ENCODE data around the gene STRIP1.

STRIP1 gene

DNA sequence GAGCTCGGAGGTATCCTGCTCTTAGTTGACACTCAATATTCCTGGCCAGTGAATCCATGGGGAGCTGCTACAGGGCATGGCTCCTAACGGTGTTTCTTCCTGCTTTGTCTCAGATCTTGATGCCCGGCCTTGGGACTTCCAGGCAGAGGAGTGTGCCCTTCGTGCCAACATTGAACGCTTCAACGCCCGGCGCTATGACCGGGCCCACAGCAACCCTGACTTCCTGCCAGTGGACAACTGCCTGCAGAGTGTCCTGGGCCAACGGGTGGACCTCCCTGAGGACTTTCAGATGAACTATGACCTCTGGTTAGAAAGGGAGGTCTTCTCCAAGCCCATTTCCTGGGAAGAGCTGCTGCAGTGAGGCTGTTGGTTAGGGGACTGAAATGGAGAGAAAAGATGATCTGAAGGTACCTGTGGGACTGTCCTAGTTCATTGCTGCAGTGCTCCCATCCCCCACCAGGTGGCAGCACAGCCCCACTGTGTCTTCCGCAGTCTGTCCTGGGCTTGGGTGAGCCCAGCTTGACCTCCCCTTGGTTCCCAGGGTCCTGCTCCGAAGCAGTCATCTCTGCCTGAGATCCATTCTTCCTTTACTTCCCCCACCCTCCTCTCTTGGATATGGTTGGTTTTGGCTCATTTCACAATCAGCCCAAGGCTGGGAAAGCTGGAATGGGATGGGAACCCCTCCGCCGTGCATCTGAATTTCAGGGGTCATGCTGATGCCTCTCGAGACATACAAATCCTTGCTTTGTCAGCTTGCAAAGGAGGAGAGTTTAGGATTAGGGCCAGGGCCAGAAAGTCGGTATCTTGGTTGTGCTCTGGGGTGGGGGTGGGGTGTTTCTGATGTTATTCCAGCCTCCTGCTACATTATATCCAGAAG, 19.4 kb downstream of the STRIP1 start:
- peak; percentile 84 for DNase-seq (ENCODE audit: low spot score)

DNA sequence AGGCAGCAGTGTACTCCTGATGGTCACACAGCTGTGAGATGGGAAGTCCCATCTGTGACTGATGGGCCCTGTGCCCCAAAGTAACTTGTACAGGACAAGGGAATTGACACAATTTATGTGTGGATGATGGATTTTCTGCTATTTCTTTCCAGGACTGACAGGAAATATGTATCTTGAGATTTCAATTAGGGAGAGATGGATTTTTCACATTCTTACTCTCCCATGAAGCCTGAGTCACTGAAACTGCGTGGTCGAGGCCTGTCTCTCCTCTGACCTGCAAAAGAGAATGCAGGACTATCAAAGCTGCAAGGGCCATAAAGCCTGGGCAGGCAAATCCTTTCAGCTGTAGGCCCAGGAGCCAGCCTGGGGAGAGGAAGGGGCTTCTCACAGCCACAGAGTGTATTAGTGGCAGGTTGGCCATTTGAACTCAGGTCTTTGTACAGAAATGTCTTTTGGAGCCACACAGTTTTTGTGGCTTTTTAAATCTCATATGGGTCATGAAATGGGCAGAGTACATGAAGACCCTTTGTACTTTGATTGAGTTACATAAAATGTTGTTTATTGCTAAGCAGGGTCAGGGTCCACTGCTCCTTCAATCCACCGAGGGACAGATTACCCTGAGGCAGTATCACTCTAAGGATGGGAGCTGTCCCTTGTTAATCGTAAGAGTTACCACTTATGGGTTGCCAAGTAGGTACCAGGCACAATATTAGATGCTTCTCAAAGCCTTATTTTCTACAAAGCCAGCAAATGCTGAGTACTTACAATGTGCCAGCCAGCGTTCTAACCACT, 21.3 kb downstream of the STRIP1 start:
- no peak for DNase-seq (ENCODE audit: low spot score)

DNA sequence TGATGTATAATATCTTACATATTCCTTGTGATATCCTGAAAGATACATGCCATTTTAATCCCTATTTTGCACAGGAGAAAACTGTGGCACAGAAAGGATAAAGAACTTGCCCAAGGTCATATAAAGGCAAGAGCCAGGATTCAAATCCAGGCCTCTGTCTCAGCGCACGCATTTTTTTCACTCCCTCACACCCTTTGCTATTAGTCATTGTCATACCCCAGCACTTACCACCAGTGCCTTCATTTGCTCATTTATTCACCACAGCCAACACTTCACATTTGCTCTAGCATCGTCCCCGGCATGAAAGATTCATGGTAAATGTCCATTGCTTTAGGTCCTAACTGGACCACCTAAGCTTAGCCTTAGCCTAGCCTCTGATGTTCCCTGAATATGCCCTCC, 21.9 kb downstream of the STRIP1 start:
- no peak for DNase-seq (ENCODE audit: low spot score)

DNA sequence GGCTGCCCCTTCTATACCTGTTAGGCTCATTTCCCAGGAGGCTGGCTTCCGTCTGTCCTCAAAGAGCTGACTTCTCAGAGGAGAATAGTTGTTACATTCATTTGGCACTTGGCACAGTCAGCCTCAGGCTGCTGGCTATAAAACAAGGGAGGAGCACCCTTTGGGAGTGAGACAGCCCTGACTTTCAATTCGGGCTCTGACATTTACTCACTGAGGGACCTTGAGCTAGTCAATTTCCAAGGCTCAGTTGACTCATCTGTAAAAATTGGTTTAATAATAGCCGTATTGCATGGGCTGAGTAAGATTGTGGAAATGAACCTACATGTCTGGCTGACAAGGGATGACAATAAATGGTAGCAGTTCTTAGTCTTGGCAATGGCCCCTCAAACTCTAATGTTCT, 22.4 kb downstream of the STRIP1 start:
- DNase-seq (ENCODE audit: low spot score) = no peak

DNA sequence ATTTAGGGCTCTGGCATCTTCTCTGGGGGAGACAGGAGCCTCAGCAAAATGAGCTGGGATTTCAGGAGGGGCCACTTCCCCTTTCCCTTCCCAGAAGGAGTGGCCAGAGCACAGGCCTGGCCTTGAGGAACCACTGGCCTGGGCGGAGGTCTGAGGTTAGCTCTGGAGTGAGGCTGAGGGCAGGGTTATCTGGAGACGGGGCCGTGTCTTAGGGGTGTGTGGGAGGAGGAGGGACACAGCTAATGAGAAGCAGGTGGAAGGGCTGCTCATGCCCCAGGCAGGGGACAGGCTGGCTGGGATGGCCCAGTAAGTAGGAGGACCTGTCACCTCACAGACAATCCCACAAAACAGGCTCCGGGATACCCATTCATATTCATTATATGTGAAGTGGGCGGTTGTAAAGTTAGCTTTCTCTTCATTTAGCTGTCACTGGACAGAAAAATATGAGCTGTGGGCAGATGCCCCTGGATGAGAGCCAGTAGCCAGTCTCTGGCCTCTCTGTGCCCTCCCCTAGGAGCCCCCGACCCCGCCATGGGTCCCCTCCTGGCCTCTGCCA, 23.6 kb downstream of the STRIP1 start:
- no peak for DNase-seq (ENCODE audit: low spot score)

DNA sequence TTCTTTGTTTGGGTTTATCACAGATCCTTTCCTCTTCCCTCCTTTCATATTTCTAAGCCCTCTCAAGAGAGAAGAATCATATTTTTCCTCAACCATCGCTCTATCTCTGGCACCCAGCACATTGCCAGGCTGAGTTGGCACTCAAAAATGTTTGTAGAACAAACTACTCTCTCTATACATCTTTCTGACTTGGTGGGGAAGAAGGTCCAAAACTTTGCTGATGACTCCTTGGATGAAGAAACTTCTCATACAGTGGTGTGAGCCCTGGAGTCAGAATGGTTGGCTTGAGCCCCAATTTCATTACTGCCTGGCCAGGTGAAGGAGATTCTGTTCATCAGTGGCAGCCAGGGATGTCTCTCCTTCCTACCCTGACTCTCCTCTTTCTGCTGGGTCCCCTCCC, 24.2 kb downstream of the STRIP1 start:
- no peak for DNase-seq (ENCODE audit: low spot score)

DNA sequence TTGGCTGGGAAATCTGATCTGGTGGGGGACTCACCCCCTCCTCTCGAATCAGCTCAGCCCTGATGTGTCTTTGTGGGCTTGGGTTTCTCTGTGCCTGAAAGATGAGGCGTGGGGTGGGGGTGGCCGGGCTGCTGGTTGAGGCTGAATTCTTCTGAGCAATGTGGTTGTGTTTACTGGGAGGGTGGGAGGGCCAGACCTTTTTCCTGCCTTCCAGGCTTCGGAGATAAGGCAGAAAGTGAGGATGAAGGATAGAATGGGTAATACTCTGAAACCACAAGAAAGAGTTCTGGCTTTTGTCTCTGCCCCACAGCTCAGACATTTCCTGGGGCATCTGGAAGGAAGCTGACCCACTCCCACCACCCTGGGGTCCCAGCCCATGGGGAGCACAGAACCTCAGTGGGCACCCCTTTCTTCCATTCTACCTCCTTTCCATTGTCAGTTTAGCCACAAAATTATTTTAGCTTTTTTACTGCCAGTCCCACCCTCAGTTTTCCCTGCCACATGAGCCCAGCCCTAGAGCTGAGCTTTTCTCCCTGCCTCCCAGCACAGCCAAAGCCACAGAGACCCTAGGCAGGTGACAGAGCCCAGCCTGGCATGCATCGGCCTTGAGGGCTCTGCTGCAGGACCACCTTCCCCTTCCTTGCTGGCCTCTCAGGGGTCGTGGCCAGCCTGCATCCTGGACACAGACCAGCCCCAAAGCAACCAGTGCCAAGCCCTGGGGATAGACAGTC, 24.9 kb downstream of the STRIP1 start:
- DNase-seq (ENCODE audit: low spot score) = no peak

DNA sequence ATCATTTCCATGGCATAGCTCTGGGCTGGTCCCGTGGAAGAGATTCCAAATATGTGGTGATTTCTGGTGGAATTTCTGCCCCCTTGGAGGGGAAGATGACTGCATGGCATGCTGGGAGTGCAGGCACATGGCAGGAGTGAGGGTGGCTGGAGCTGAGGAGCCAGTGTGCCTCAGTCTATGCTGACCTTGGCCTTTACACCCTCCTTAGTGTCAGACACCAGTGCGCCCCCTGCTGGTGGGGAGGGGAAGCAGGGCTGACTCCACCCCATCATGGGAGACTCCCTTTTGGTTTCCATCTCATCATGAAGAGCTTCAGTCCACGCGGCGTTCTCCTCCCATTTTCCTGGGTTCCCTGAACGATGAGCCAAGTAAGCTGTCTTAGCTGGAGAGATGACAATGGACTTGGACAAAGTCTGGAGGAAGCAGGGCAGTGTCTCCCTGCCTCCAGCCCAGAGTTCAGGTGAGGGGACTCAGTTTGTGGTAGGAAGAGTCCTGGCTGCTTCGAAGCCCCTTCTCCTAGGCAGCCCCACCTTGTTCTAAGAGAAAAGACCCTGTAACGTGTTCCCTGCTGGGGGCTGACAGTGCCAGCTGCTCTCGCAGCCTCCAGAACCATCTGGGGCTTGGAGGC, 25.7 kb downstream of the STRIP1 start:
- no peak for DNase-seq (ENCODE audit: low spot score)

DNA sequence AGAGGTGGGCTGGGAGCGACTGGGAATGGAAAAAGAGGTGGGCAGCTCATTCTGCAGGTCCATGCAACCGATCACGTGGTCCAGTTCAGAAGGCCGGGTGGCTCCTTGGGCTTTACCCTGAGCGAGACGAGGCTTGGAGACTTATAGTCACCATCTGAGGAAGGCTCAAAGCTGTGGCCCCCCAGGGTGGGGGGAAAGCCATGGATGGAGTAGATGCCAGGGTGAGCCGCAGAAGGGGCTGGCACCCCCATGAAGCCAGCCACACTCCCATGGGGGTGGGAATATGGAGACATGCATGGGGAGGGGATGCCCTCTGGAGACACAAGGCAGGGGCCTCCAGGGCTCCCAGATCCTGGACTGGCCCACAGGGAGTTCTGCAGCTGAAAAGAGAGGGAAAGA, 26.2 kb downstream of the STRIP1 start:
- DNase-seq (ENCODE audit: low spot score) = no peak

DNA sequence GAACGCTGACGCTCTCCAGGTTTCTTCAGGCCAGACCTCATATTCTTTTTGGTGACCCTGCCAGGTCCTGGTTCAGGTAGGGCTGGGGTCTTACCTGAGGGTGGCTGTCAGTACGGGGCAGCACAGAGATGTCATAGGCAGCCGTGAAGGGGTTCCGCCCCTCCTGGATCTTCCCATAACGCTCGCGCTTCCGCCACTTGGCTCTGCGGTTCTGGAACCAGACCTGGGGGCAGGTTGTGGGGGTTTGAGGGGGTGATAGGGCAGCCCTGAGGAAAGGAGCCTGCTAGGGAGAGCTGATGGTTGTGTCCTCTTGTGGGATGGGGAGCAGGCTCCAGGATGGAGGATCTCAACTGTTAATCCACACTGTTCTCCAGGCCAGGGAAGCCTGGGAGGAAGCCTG, 26.9 kb downstream of the STRIP1 start:
- no peak for DNase-seq (ENCODE audit: low spot score)

DNA sequence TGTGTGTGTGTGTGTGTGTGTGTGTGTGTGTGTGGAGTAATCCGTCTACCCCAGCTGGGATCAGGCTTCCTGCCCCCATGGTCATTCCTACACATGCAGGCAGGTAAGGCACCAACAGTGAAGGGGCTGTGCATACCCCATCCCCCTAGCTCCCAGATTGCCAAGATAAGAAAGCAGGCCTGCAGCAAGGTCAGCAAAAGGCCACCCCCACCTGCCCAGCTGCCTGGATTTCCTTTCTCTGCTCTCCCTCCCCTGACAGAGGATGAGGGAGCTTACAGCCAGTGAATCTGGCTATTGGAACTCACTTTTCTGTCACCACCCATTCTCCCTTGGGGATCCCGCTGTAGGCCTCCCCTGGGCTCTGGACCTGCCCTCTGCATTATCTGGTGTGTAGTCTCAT, 28.2 kb downstream of the STRIP1 start:
- no peak for DNase-seq (ENCODE audit: low spot score)

DNA sequence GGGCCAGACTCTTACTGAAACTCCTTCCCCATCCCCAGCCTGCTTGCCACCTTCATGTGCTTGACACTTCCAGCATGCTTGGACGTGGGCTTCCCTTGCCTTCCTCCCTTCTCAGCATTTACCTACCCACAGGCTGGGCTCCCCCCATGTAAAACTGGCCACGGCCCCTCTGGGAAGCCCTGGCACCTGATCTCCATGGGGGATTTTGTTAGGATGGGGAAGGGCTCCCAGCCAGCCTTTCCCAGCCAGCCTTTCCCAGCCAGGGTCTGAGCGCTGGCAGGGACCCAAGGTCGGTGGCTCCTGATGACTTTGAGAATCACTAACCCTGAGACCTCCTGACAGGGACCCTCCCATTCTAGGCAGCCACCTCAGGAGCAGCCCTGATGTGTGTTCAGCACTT, 29.4 kb downstream of the STRIP1 start:
- no peak for DNase-seq (ENCODE audit: low spot score)

DNA sequence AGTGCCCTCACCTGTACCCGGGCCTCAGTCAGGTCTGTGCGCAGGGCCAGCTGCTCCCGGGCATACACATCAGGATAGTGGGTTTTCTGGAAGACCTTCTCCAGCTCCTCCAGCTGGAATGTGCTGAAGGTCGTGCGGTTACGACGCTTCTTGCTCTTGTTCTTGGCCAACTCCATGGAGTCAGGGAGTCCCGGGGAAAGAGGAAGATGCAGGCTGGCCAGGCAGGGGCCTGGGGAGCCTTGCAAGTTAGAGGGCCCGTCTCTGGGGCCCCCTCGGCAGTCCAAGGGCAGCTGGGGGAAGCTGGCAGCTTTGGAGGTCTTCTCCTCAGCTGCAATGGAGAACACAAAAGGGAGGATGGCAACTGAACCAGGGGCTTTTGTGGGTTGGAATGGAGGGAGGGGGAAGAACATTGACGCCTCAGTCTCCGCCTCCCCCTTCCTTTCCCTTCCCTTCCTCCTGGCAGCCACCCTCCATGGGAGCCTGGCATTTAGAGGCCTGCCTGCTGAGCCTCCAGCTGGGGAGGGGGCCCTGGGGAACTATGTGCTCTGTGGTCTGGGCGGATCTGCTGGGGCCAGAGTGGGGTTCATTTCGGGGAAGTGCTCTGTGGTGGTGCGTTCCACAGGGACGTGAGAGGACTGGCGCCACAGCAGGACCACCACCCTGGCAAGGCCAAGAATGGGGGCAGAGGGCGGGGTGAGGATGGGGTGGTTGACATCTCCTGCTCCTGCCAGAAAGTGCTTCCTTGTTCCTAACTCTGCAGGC, 30.3 kb downstream of the STRIP1 start:
- DNase-seq (ENCODE audit: low spot score) = no peak

DNA sequence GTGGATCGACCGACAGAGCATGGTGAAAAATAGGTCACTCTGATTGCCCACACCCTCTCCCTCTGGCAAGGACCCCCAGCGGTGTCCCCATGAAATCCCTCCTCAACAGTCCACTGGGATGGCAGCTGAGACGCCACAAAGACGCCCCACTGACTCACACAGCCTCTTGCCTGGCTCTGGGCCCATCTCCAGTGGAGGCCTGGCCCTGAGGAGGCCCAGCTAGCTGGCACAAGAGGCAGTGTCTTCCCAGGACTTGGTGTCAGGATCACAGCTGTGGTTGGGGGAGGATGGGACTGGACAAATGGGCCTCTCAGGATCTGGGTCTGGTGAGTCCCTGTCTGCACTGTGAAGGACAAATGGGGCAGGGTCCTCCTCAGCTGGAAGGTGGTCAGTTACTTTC, 31.4 kb downstream of the STRIP1 start:
- DNase-seq (ENCODE audit: low spot score) = no peak

DNA sequence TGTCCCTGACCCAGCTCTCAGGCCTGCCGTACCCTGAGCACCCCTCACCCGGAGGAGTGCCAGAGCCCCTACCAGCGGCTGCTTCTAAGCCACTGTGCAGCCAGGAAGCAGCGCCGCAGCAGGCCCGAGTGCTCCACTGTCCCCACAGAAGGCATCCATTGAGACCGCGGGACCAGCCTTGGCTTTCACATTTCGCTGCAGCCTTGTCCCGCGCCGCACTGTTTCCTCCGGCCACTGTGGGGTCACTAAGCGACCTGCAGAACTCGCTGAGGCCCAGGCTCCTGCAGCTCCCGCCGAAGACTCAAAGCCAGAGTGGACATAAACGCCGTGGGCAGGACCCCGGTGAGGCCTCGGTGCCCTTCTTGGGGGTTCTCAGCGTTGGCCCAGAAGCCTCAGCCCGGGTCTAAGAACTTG, 33.1 kb downstream of the STRIP1 start:
- peak; percentile 63 for DNase-seq (ENCODE audit: low spot score)

DNA sequence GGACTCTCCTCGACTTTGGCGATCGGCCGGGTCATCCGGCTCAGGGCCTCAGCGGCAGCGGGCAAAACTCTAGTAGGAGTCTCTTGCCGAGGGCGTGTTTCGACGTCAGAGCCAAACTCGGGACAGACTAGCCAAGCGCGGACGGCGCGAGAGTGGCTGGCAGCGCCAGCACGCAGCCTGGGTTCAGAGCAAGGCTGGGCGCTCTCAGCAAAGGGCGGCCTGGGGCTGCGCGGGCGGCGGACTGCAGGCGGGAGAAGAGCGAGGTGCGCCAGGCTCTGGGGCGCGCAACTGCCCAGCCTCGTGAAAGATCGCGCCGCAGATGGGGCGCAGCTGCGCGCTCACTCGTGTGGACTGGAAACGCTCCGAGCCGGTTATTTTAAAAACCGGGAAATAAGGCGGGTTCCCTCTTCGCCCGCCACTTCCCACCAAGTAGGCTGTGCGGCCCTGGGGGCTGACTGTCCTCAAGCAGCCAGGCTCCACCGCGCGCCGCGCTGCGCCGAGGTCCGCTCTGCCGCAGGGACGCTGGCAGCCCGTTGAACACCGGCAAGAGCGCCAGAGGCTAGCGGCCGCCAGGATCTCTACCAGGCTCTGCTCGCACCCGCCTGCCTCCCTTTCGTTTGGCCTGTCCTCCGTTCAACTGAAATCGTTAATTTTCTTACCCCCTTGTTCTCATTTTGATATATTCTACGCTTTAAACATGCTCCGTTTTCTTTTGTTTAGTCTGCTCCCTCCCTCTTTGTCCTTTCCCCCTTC, 33.6 kb downstream of the STRIP1 start:
- peak; percentile 74 for DNase-seq (ENCODE audit: low spot score)

DNA sequence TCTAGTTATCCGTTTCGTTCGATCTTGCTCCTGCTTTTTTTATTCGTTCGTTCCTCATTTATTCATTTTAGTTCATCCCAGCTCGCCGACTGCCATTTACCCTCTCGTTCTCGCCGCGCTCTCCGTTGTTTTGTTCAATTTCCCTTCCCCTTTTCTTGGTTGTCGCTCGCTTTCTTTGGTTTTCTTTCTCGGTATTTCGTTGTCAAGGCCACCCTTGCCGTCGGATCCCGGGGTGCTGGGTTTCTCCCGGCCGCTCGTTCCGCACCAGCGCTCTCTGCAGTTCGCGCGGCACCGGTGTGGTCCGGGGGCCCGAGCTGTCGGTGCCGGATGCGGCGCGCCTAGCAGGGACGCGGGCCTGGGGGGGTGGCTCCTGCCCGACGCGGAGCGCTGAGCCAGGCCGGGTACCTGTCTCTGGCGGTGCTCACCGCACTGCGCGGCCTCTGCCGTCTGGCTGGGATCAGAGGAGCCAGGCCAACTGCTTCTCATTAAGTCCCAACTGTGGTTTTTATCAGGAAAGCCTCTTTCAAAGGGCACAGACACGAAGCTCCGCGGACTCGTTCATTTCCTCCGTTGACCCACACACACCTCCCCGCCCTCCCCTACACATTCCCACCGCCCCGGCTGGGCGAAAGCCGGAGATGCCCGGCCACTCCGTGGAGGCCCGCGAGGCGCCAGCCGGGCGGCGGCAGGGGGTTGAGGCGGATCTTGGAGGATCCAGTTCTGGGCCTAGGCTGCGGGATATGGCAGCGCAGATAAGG, 34.4 kb downstream of the STRIP1 start:
- peak; percentile 70 for DNase-seq (ENCODE audit: low spot score)

DNA sequence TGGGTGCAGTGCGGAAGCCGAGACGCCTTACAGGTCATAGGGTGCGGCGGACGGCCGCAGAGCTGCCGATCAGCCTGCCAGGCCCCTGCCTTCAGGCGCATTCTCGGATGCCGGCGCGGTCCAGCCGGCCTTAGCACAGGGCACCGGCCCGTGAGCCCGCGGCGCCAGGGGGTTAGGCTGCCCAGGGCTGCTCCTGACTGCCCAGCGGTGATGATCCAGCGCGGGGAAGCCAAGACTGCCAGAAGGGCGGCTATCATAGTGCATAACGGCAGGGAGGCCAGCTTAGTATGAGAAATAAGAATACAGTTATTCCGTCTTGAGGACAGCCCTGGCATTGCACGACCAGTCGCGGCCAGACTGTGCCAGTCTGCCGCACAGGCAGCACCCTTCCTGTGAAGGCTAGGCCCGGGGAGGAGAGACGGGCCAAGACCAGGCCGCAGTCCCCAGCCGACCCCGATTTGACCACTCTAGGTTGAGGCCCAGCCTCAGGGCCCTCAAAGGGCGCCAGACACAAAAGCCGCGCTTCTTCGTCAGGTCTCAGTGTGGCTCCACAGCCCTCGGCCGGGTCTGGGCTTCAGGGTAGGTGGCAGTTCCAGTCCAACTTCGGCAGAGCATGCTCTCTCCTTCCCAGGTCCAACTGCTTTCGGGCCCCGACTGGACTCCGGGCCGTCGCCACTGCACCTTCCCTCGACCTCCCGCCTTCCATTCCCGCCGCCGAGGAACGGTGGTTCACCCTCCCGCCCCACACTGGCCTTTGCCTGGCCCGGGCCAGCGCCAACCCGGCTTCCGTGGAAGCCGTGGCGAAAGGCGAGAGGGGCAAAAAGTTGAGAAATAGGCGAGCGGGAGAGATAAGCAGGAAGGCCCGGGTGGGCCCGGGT, 35.2 kb downstream of the STRIP1 start:
- DNase-seq (ENCODE audit: low spot score) = peak; percentile 71

DNA sequence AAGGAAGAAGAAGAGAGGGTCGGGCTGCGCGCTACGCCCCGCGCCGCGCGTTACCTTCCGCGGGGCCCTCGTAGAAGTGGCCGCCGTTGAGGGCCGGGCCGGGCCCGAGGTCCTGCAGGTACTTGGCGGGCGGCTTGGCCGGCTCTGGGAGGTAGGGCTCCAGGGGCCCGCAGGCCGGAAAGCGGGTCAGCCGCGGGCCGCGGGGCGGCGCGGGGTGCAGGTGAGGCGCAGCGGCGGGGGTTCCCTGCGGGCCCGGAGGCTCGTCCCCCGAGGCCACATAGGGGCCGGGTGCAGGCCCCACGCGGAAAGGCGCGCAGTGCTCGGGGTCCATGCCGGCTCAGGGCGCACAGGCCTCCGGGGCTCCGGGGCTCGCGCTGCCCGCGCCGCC, 35.9 kb downstream of the STRIP1 start:
- DNase-seq (ENCODE audit: low spot score) = no peak

Measured in ecto neural progenitor cell (in vitro differentiated cells).